Motor neuron (in vitro differentiated cells): Measurements from ENCODE around the gene TBL3. TPM values are rescaled to one million over a fixed set of nuclear protein-coding genes. Genes with fewer than 3 reads are reported as not detected.
A peak's percentile ranks its signal among the peaks of the same experiment; 100 is the strongest.
"Not testable (repeated sequence)": the region's sequence is repeated elsewhere in the genome, so short reads cannot be mapped to it uniquely, and the experiment has no call there.

Experiments
- ATAC-seq, 8 experiments: fragments of 200-7000 bp; cut with Tn5 transposase; replicated peaks in 6 of 8; 2 replicates each; pipeline ENCODE4 v1.8.0; 2021; ENCODE audit warnings: mild to moderate bottlenecking in 8 of 8, moderate library complexity in 8 of 8
- H3K27ac ChIP-seq, 2 donors: fragments of 250-450 bp; sonication (Bioruptor Pico); 2 replicates each; pipeline ENCODE4 v1.9.0; 2021; ENCODE audit warnings: antibody characterized with exemption in 2 of 2, mild to moderate bottlenecking in 2 of 2, moderate library complexity in 1 of 2
- H3K4me1 ChIP-seq, 2 donors: fragments of 250-450 bp; sonication (Bioruptor Pico); replicated peaks in 1 of 2; 2 replicates each; pipeline ENCODE4 v1.6.1; 2021; ENCODE audit warnings: antibody characterized with exemption in 2 of 2, mild to moderate bottlenecking in 2 of 2, moderate library complexity in 1 of 2
- H3K4me3 ChIP-seq, 5 donors: fragments of 250-450 bp; sonication (Bioruptor Pico); 2 replicates each; pipeline ENCODE4 v1.9.0; 2021; ENCODE audit warnings: antibody characterized with exemption in 5 of 5, mild to moderate bottlenecking in 5 of 5, moderate library complexity in 4 of 5
- WGBS, 10 experiments: fragments of 450-650 bp; shearing (Covaris generic); methylation state at CpG; one replicate each; pipeline ENCODE4 v1.0.0; 2022; 5-methylcytosine and 5-hydroxymethylcytosine counted together
- in situ Hi-C, 9 experiments: fragments of 400-800 bp; cut with MboI; loops; one replicate each; pipeline ENCODE4 v1.15.0; 2021; ENCODE audit warnings: low sequenced_read_pairs in 9 of 9, low pct_unique_long_range_greater_than_20kb in 2 of 9; ENCODE audit not compliant: unreplicated experiment in 9 of 9
- total RNA-seq, 8 experiments: library from RNA; unstranded; fragments of 300-600 nt; gene quantifications; 2 replicates each; pipeline versions ENCODE4 v1.2.3 to v1.2.4, GENCODE V29; 2022

Gene TBL3
- total RNA-seq, 8 experiments from 2014 or later = 18.4 to 55.5 (median 31.7) TPM

- H3K27ac ChIP-seq, ATAC-seq, in situ Hi-C loops: not testable (repeated sequence)
- Histone ChIP-seq H3K4me1 (peaks cover 25 to 30% of the 10 kb centered on the region in 2 donors), H3K4me3 (peak overlapping the region in 2 of 5 donors; percentile 89 to 96)
- 42 to 83% (median 67%) methylated on average over 1 to 8 of the region's 37 CpGs; no CpG with 5 or more reads in 5 of the 10 experiments for WGBS, 10 experiments
Observed at GRCh38 chr16:1962161-1963153, 9.4 kb upstream of the TBL3 start.

- H3K4me1 ChIP-seq = peaks cover 25 to 28% of the 10 kb centered on the region in 2 donors
- H3K4me3 ChIP-seq = peak overlapping the region; percentile 69 to 96 (median 89)
- WGBS, 10 experiments = 0 to 47% (median 6%) methylated on average over 3 to 19 of the region's 44 CpGs; no CpG with 5 or more reads in 1 of the 10 experiments
- peak overlapping the region; percentile 62 to 94 for H3K27ac ChIP-seq
- in situ Hi-C loops = no loop called here
- ATAC-seq = peak in 6 of 8 experiments; percentile 0 to 27 (median 2)
Observed at GRCh38 chr16:1963806-1964505, 7.9 kb upstream of the TBL3 start.

GRCh38 chr16:1964506-1965395, 7.1 kb upstream of the TBL3 start, which contains the start of gene RPS2:
TSS of gene RPS2 (minus strand) at chr16:1964826. CDS start at chr16:1964625, 201 bp downstream.
- Histone ChIP-seq H3K27ac (peak within 1 kb of the TSS; percentile 88 to 94), H3K4me3 (peak within 1 kb of the TSS; percentile 69 to 96 (median 89)), H3K4me1 (peaks cover 25 to 26% of the 10 kb centered on the region in 2 donors)
- peak; percentile 55 to 91 (median 88) for ATAC-seq
- WGBS, 10 experiments = 0 to 4% (median 0%) methylated on average over 2 to 16 of the region's 97 CpGs; no CpG with 5 or more reads in 5 of the 10 experiments
- in situ Hi-C loops = no loop called here

GRCh38 chr16:1965396-1966001, 6.4 kb upstream of the TBL3 start:
- Histone ChIP-seq H3K27ac (peak overlapping the region; percentile 88 to 94), H3K4me3 (peak overlapping the region; percentile 69 to 96 (median 89)), H3K4me1 (peaks cover 20 to 21% of the 10 kb centered on the region in 2 donors)
- 0 to 61% (median 11%) methylated on average over 1 to 12 of the region's 24 CpGs; no CpG with 5 or more reads in 5 of the 10 experiments for WGBS, 10 experiments
- no peak for ATAC-seq
- in situ Hi-C loops = no loop called here

GRCh38 chr16:1966460-1966859, 5.4 kb upstream of the TBL3 start, which contains the start of gene RNF151:
TSS of gene RNF151 (plus strand) at chr16:1966856. CDS start at chr16:1966882, 26 bp downstream.
- WGBS, 10 experiments = 85 to 100% (median 93%) methylated on average over 1 to 6 of the region's 6 CpGs; no CpG with 5 or more reads in 5 of the 10 experiments
- H3K27ac ChIP-seq = no peak within 1 kb of the TSS
- in situ Hi-C loops = no loop called here
- H3K4me1 ChIP-seq = peaks cover 20 to 22% of the 10 kb centered on the region in 2 donors
- peak in 1 of 8 experiments; percentile 0 for ATAC-seq
- peak within 1 kb of the TSS; percentile 69 to 96 (median 89) for H3K4me3 ChIP-seq

GRCh38 chr16:1968146-1968953, 3.5 kb upstream of the TBL3 start:
- WGBS, 10 experiments = 73 to 100% (median 78%) methylated on average over 1 to 14 of the region's 41 CpGs; no CpG with 5 or more reads in 6 of the 10 experiments
- Histone ChIP-seq H3K27ac (no peak overlapping the region), H3K4me3 (no peak overlapping the region), H3K4me1 (peaks cover 16 to 24% of the 10 kb centered on the region in 2 donors)
- no peak for ATAC-seq
- in situ Hi-C loops = no loop called here

GRCh38 chr16:1972490-1972877, 631 bp downstream of the TBL3 start:
- Histone ChIP-seq H3K4me3 (peak overlapping the region; percentile 81 to 98 (median 92)), H3K4me1 (peaks cover 5 to 15% of the 10 kb centered on the region in 2 donors), H3K27ac (peak overlapping the region; percentile 96)
- 0 to 6% (median 0%) methylated on average over 2 to 20 of the region's 22 CpGs; no CpG with 5 or more reads in 7 of the 10 experiments for WGBS, 10 experiments
- ATAC-seq = peak; percentile 2 to 58 (median 11)
- in situ Hi-C loops = no loop called here

- Histone ChIP-seq H3K27ac (no peak overlapping the region), H3K4me3 (no peak overlapping the region), H3K4me1 (peaks cover 5 to 15% of the 10 kb centered on the region in 2 donors)
- in situ Hi-C loops = no loop called here
- 67 to 87% (median 79%) methylated on average over 3 of the region's 16 CpGs; no CpG with 5 or more reads in 7 of the 10 experiments for WGBS, 10 experiments
- no peak for ATAC-seq
Observed at GRCh38 chr16:1973461-1974156, 1.8 kb downstream of the TBL3 start.

GRCh38 chr16:1974157-1975070, 2.6 kb downstream of the TBL3 start:
- in situ Hi-C loops = no loop called here
- peaks cover 5 to 15% of the 10 kb centered on the region in 2 donors for H3K4me1 ChIP-seq
- WGBS, 10 experiments = 91 to 100% (median 100%) methylated on average over 1 to 13 of the region's 42 CpGs; no CpG with 5 or more reads in 5 of the 10 experiments
- no peak for ATAC-seq
- no peak overlapping the region for H3K27ac ChIP-seq
- H3K4me3 ChIP-seq = no peak overlapping the region
